Lung (tissue), 12 donors: ENCODE results near the gene CCDC107. TPM values are rescaled to one million over a fixed set of nuclear protein-coding genes. Genes with fewer than 3 reads are reported as not detected.

Source experiments
- ATAC-seq: fragments of 200-7000 bp; cut with Tn5 transposase; one replicate; pipeline ENCODE4 v1.9.1; 2020; ENCODE audit warnings: moderate number of reproducible peaks; ENCODE audit not compliant: insufficient read depth, low FRiP score
- DNase-seq, 3 donors: peaks; one replicate each; pipeline ENCODE4 v3.0.0-alpha.2; 2013 to 2017
- H3K27ac ChIP-seq, 2 donors: one replicate each; pipeline ENCODE4 v1.5.1; 2013; ENCODE audit warnings: mild to moderate bottlenecking in 2 of 2, moderate library complexity in 2 of 2, control low read depth in 1 of 2, inconsistent platforms in 1 of 2, low read depth in 1 of 2, low read length in 1 of 2
- H3K27me3 ChIP-seq, 3 donors: one replicate each; pipeline ENCODE4 v1.5.1; 2013; ENCODE audit warnings: low read length in 2 of 3; ENCODE audit not compliant: control insufficient read depth in 3 of 3, insufficient read depth in 3 of 3
- H3K36me3 ChIP-seq, 4 donors: one replicate each; pipeline ENCODE4 v1.5.1; 2013; ENCODE audit warnings: low read length in 4 of 4, mild to moderate bottlenecking in 1 of 4, moderate library complexity in 1 of 4; ENCODE audit not compliant: control insufficient read depth in 4 of 4, insufficient read depth in 4 of 4
- H3K4me1 ChIP-seq, 5 donors: one replicate each; pipeline ENCODE4 v1.5.1; 2013; ENCODE audit warnings: low read length in 5 of 5, mild to moderate bottlenecking in 2 of 5, moderate library complexity in 1 of 5; ENCODE audit not compliant: control insufficient read depth in 5 of 5, insufficient read depth in 5 of 5
- H3K4me3 ChIP-seq: one replicate; pipeline ENCODE4 v1.5.1; 2013; ENCODE audit warnings: mild to moderate bottlenecking, control low read depth, moderate library complexity
- H3K9ac ChIP-seq, 2 donors: one replicate each; pipeline ENCODE4 v1.5.1; 2013; ENCODE audit warnings: low read length in 2 of 2, control low read depth in 1 of 2; ENCODE audit not compliant: insufficient read depth in 1 of 2
- H3K9me3 ChIP-seq, 4 donors: one replicate each; pipeline ENCODE4 v1.5.1; 2013; ENCODE audit warnings: low read length in 3 of 4, mild to moderate bottlenecking in 1 of 4, moderate library complexity in 1 of 4; ENCODE audit not compliant: control insufficient read depth in 4 of 4, insufficient read depth in 3 of 4
- CTCF ChIP-seq: IDR thresholded peaks from 2 replicates; pipeline ENCODE4 v1.5.1; 2012; ENCODE audit warnings: mild to moderate bottlenecking; ENCODE audit errors: control extremely low read depth, extremely low read depth
- WGBS, 2 donors: extraction: QIAGEN DNeasy Blood & Tissue Kit; methylation state at CpG; one replicate each; pipeline ENCODE4 v1.1.7; 2013; 5-methylcytosine and 5-hydroxymethylcytosine counted together
- polyA plus RNA-seq, 2 donors: library from polyadenylated mRNA; stranded (reverse); fragments of 200-250 nt; gene quantifications; one replicate each; pipeline ENCODE4 v1.2.1, GENCODE V29; 2013
- total RNA-seq, 2 donors: library from RNA; depleted of rRNA in 1 of 2; stranded (reverse); fragments of >200 nt in 1 of 2; gene quantifications; one replicate each; pipeline ENCODE4 v1.2.1, GENCODE V29; 2014 to 2021
- donor health status: control.
- donor health status: control.
- donor health status: Bipolar disorder and iron deficiency.
- donor health status: healthy.
- donor health status: DM: yes; HTN: yes; CAD: no.

CCDC107 gene
- total and polyA plus RNA-seq, 4 donors, result 9.9 to 53.9 (median 31.0) TPM

- Histone ChIP-seq H3K9me3 (no peaks in the 10 kb centered on the region), H3K27ac (peak overlapping the region; percentile 44 to 91), H3K36me3 (peaks cover 0 to 2% (median 2%) of the 10 kb centered on the region in 4 donors), H3K27me3 (no peaks in the 10 kb centered on the region), H3K4me1 (peaks cover 6 to 25% (median 11%) of the 10 kb centered on the region in 5 donors), H3K4me3 (no peak overlapping the region), H3K9ac (no peak overlapping the region)
- WGBS, 2 donors, result 81 to 86% methylated on average over 13 of the region's 13 CpGs
- DNase-seq (no peak), ATAC-seq (no peak)
- TF ChIP-seq CTCF, result no peak
Measured at GRCh38 chr9:35691757-35692301, 33.7 kb downstream of the CCDC107 start.

GRCh38 chr9:35695943-35696401 is 37.9 kb downstream of the CCDC107 start:
- H3K4me3 ChIP-seq, result no peak overlapping the region
- no peak overlapping the region for H3K9ac ChIP-seq
- H3K9me3 ChIP-seq, result no peaks in the 10 kb centered on the region
- WGBS, 2 donors, result 89% methylated on average over 3 of the region's 3 CpGs
- peaks cover 29 to 42% (median 39%) of the 10 kb centered on the region in 4 donors for H3K36me3 ChIP-seq
- H3K4me1 ChIP-seq, result peaks cover 0 to 5% (median 0%) of the 10 kb centered on the region in 5 donors
- TF ChIP-seq CTCF, result no peak
- ATAC-seq, result no peak
- H3K27ac ChIP-seq, result peak overlapping the region in 1 of 2 donors; percentile 58
- DNase-seq, result no peak
- no peaks in the 10 kb centered on the region for H3K27me3 ChIP-seq

- Histone ChIP-seq H3K9ac (no peak overlapping the region), H3K27me3 (no peaks in the 10 kb centered on the region), H3K9me3 (no peaks in the 10 kb centered on the region), H3K4me3 (no peak overlapping the region), H3K4me1 (peaks cover 0 to 2% (median 0%) of the 10 kb centered on the region in 5 donors), H3K36me3 (peaks cover 31 to 48% (median 44%) of the 10 kb centered on the region in 4 donors), H3K27ac (peak overlapping the region in 1 of 2 donors; percentile 58)
- TF ChIP-seq CTCF, result peak; percentile 74
- 37 to 45% methylated on average over 9 of the region's 9 CpGs for WGBS, 2 donors
- peak; percentile 39 to 56 (median 45) for DNase-seq
- ATAC-seq, result peak; percentile 32
Measured at GRCh38 chr9:35696520-35697215, 38.6 kb downstream of the CCDC107 start.
